Measurements from ENCODE around the gene AUTS2. TPM values are rescaled to one million over a fixed set of nuclear protein-coding genes. Genes with fewer than 3 reads are reported as not detected.

The AUTS2 gene
- total RNA-seq, 1 donor from 2014 or later = 53.0 TPM

GRCh38 chr7:70233776-70234175 is 635.5 kb downstream of the AUTS2 start:
- Histone ChIP-seq H3K36me3 (no peaks in the 10 kb centered on the region), H3K4me3 (no peak overlapping the region), H3K27me3 (no peaks in the 10 kb centered on the region), H3K9me3 (peaks cover 6% of the 10 kb centered on the region), H3K27ac (no peak overlapping the region), H3K4me1 (no peaks in the 10 kb centered on the region)
- no peak for DNase-seq (ENCODE audit: extremely low spot score in 2 of 2)
- intact Hi-C loops (cut with DNase I) = no loop called here
- TF ChIP-seq, protein P1, sequence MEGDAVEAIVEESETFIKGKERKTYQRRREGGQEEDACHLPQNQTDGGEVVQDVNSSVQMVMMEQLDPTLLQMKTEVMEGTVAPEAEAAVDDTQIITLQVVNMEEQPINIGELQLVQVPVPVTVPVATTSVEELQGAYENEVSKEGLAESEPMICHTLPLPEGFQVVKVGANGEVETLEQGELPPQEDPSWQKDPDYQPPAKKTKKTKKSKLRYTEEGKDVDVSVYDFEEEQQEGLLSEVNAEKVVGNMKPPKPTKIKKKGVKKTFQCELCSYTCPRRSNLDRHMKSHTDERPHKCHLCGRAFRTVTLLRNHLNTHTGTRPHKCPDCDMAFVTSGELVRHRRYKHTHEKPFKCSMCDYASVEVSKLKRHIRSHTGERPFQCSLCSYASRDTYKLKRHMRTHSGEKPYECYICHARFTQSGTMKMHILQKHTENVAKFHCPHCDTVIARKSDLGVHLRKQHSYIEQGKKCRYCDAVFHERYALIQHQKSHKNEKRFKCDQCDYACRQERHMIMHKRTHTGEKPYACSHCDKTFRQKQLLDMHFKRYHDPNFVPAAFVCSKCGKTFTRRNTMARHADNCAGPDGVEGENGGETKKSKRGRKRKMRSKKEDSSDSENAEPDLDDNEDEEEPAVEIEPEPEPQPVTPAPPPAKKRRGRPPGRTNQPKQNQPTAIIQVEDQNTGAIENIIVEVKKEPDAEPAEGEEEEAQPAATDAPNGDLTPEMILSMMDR (IDR thresholded peaks at IDR 0.05) = no peak
- no peak for TF ChIP-seq POLR2A (IDR thresholded peaks at IDR 0.05)
- TF ChIP-seq POLR2AphosphoS5 (IDR thresholded peaks at IDR 0.05; ENCODE audit: insufficient read depth in 1 of 2, low read depth in 1 of 2) = no peak

GRCh38 chr7:70237256-70237655 is 639.0 kb downstream of the AUTS2 start:
- Histone ChIP-seq H3K4me3 (no peak overlapping the region), H3K27ac (no peak overlapping the region), H3K4me1 (no peaks in the 10 kb centered on the region), H3K36me3 (no peaks in the 10 kb centered on the region), H3K9me3 (no peaks in the 10 kb centered on the region), H3K27me3 (no peaks in the 10 kb centered on the region)
- intact Hi-C loops (cut with DNase I) = no loop called here
- no peak for DNase-seq (ENCODE audit: extremely low spot score in 2 of 2)
- TF ChIP-seq POLR2AphosphoS5 (IDR thresholded peaks at IDR 0.05; ENCODE audit: insufficient read depth in 1 of 2, low read depth in 1 of 2) = no peak
- TF ChIP-seq, protein P1 (IDR thresholded peaks at IDR 0.05) = no peak

DNA sequence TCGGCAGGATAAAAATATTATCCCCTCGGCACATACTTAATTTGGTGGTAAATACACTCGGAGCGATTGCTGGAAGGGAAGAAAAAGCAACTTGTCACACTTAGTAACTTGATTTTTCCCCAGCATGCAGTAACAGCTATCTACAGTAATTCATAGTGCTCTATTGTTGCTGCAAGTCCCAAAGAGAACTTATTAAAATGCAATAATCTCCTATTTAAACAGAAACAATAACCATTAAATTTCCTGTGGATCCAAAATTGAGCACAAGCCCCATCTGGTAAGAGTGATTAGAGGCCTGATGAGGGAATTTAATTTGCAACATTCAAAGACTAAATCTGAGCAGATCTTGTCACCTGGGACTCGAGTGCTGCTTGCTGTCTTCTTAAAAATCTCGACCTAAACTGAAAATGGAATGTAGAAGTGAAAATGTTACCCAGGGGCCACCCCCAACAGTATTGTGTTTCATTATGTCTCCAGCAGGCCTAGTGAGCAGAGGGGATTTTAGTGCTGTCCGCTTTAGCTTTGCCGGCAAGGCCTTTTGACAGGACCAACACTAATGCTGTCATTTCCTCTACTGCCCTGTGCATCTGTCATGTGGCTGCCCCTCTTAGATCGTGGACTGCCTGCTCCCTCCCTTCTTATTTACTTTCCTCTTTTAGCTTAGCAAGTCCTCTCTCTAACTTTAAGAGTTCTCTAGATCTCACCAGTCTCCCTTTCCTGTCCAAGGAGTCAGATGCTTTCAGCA is 639.7 kb downstream of the AUTS2 start:
- Histone ChIP-seq H3K36me3 (no peaks in the 10 kb centered on the region), H3K27ac (no peak overlapping the region), H3K4me3 (no peak overlapping the region), H3K9me3 (no peaks in the 10 kb centered on the region), H3K4me1 (no peaks in the 10 kb centered on the region), H3K27me3 (no peaks in the 10 kb centered on the region)
- no peak for DNase-seq (ENCODE audit: extremely low spot score in 2 of 2)
- no peak for TF ChIP-seq POLR2A (IDR thresholded peaks at IDR 0.05)
- no peak for TF ChIP-seq POLR2AphosphoS5 (IDR thresholded peaks at IDR 0.05; ENCODE audit: insufficient read depth in 1 of 2, low read depth in 1 of 2)
- TF ChIP-seq, protein P1 (IDR thresholded peaks at IDR 0.05) = no peak
- intact Hi-C loops (cut with DNase I) = no loop called here

DNA sequence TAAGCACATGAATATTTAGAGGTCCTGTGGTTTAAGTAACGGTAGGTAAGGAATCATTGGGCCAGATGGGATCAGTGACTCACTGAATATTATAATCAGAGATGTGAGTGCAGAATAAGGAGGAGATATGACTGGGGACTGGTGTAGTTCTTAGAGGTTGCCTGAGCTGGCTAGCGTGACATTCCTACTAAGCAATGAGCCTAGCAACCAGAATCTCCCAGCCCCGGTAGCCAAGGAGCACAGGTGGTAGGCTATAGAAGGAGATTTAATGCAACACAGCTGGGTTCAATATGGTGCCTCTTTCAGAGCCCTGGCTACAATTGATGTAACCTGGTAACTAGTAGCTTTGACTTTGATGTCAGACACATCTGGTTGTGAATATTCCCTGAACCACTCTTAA is 641.6 kb downstream of the AUTS2 start:
- TF ChIP-seq POLR2A (IDR thresholded peaks at IDR 0.05) = no peak
- Histone ChIP-seq H3K36me3 (no peaks in the 10 kb centered on the region), H3K27me3 (no peaks in the 10 kb centered on the region), H3K9me3 (no peaks in the 10 kb centered on the region), H3K4me3 (no peak overlapping the region), H3K27ac (no peak overlapping the region), H3K4me1 (no peaks in the 10 kb centered on the region)
- no peak for DNase-seq (ENCODE audit: extremely low spot score in 2 of 2)
- intact Hi-C loops (cut with DNase I) = no loop called here

- Histone ChIP-seq H3K9me3 (no peaks in the 10 kb centered on the region), H3K27me3 (no peaks in the 10 kb centered on the region), H3K4me1 (no peaks in the 10 kb centered on the region), H3K4me3 (no peak overlapping the region), H3K27ac (no peak overlapping the region), H3K36me3 (no peaks in the 10 kb centered on the region)
- intact Hi-C loops (cut with DNase I) = no loop called here
- TF ChIP-seq, protein P1 (IDR thresholded peaks at IDR 0.05) = no peak
- TF ChIP-seq POLR2AphosphoS5 (IDR thresholded peaks at IDR 0.05; ENCODE audit: insufficient read depth in 1 of 2, low read depth in 1 of 2) (no peak), POLR2A (IDR thresholded peaks at IDR 0.05) (no peak)
- no peak for DNase-seq (ENCODE audit: extremely low spot score in 2 of 2)
These were observed 642.6 kb downstream of the AUTS2 start for GRCh38 chr7:70240873-70241272.

All from vagina (tissue), 2 donors.